Measurements from ENCODE around the gene MRPL38.

The MRPL38 gene

GRCh38 chr17:75919611-75920010 lies 14.9 kb upstream of the MRPL38 start:
- no peak for DNase-seq (ENCODE audit: low spot score)

- no peak for DNase-seq (ENCODE audit: low spot score)
Measured at GRCh38 chr17:75917917-75918445, 13.3 kb upstream of the MRPL38 start.

- DNase-seq (ENCODE audit: low spot score) = no peak
Measured at GRCh38 chr17:75917141-75917916, 12.6 kb upstream of the MRPL38 start.

- DNase-seq (ENCODE audit: low spot score) = no peak
Measured at GRCh38 chr17:75915268-75915667, 10.6 kb upstream of the MRPL38 start.

- DNase-seq (ENCODE audit: low spot score) = no peak
Measured at GRCh38 chr17:75914643-75915267, 10.1 kb upstream of the MRPL38 start.

GRCh38 chr17:75913537-75914210 lies 9.0 kb upstream of the MRPL38 start:
- DNase-seq (ENCODE audit: low spot score) = no peak

GRCh38 chr17:75910699-75911098 lies 6.0 kb upstream of the MRPL38 start:
- no peak for DNase-seq (ENCODE audit: low spot score)

GRCh38 chr17:75909812-75910274 lies 5.2 kb upstream of the MRPL38 start:
- no peak for DNase-seq (ENCODE audit: low spot score)

- no peak for DNase-seq (ENCODE audit: low spot score)
Measured at GRCh38 chr17:75909051-75909811, 4.5 kb upstream of the MRPL38 start.

GRCh38 chr17:75908201-75908600 lies 3.5 kb upstream of the MRPL38 start:
- no peak for DNase-seq (ENCODE audit: low spot score)

GRCh38 chr17:75906143-75906884 lies 1.6 kb upstream of the MRPL38 start:
- DNase-seq (ENCODE audit: low spot score) = no peak

GRCh38 chr17:75902406-75902805 lies 2.3 kb downstream of the MRPL38 start:
- no peak for DNase-seq (ENCODE audit: low spot score)

- no peak for DNase-seq (ENCODE audit: low spot score)
Measured at GRCh38 chr17:75901727-75902126, 3.0 kb downstream of the MRPL38 start.

GRCh38 chr17:75900691-75901533 lies 3.8 kb downstream of the MRPL38 start:
- DNase-seq (ENCODE audit: low spot score) = no peak

GRCh38 chr17:75899767-75900468 lies 4.8 kb downstream of the MRPL38 start:
- DNase-seq (ENCODE audit: low spot score) = no peak

- DNase-seq (ENCODE audit: low spot score) = no peak
Measured at GRCh38 chr17:75899353-75899752, 5.3 kb downstream of the MRPL38 start.

GRCh38 chr17:75898791-75899190 lies 5.9 kb downstream of the MRPL38 start:
- DNase-seq (ENCODE audit: low spot score) = no peak

- DNase-seq (ENCODE audit: low spot score) = no peak
Measured at GRCh38 chr17:75898065-75898464, 6.6 kb downstream of the MRPL38 start.

GRCh38 chr17:75897160-75898019 lies 7.3 kb downstream of the MRPL38 start:
- DNase-seq (ENCODE audit: low spot score) = no peak

All from kidney capillary endothelial cell (primary cell).